Sigmoid colon (tissue), 7 donors: ENCODE results near the gene CCDC68. TPM values are rescaled to one million over a fixed set of nuclear protein-coding genes. Genes with fewer than 3 reads are reported as not detected.
"Not testable (repeated sequence)": the region's sequence is repeated elsewhere in the genome, so short reads cannot be mapped to it uniquely, and the experiment has no call there.

Experiments used
- DNase-seq: peaks from one replicate; pipeline ENCODE4 v3.0.0-alpha.2; 2019
- H3K27ac ChIP-seq, 4 donors: fragments of 200-600 bp; sonication (generic); one replicate each; pipeline ENCODE4 v1.5.1; 2016 to 2019; ENCODE audit warnings: mild to moderate bottlenecking in 1 of 4
- H3K27me3 ChIP-seq, 3 donors: fragments of 200-600 bp; sonication (generic); one replicate each; pipeline ENCODE4 v1.5.1; 2019; ENCODE audit warnings: mild to moderate bottlenecking in 1 of 3
- H3K36me3 ChIP-seq, 4 donors: fragments of 200-600 bp; sonication (generic); one replicate each; pipeline ENCODE4 v1.5.1; 2016 to 2019
- H3K4me1 ChIP-seq, 4 donors: fragments of 200-600 bp; sonication (generic); one replicate each; pipeline ENCODE4 v1.5.1; 2017 to 2019
- H3K4me3 ChIP-seq, 4 donors: fragments of 200-600 bp; sonication (generic); one replicate each; pipeline ENCODE4 v1.5.1; 2017 to 2019; ENCODE audit warnings: mild to moderate bottlenecking in 2 of 4, moderate library complexity in 1 of 4
- H3K9me3 ChIP-seq, 4 donors: fragments of 200-600 bp in 3 of 4; sonication (generic) in 3 of 4; one replicate each; pipeline versions ENCODE4 v1.5.1 to v1.6.1; 2013 to 2019
- CTCF ChIP-seq, 4 experiments: fragments of 450-650 bp in 3 of 4; fragments of 200-600 bp in 1 of 4; IDR thresholded peaks; one replicate each; pipeline ENCODE4 v1.5.1; 2016 to 2019; ENCODE audit warnings: antibody characterized with exemption in 4 of 4, mild to moderate bottlenecking in 3 of 4, moderate library complexity in 2 of 4
- EP300 ChIP-seq, 4 donors: sonication (generic); formaldehyde crosslinking; IDR thresholded peaks; one replicate each; pipeline ENCODE4 v1.6.1; 2017; ENCODE audit warnings: antibody characterized with exemption in 4 of 4
- POLR2A ChIP-seq, 2 donors: fragments of 450-650 bp; IDR thresholded peaks; one replicate each; pipeline ENCODE4 v1.6.1; 2016; ENCODE audit warnings: antibody characterized with exemption in 2 of 2, mild to moderate bottlenecking in 2 of 2, moderate library complexity in 2 of 2
- POLR2AphosphoS5 ChIP-seq, 4 donors: sonication (generic); formaldehyde crosslinking; IDR thresholded peaks; one replicate each; pipeline ENCODE4 v1.6.1; 2017; ENCODE audit warnings: antibody characterized with exemption in 4 of 4
- WGBS, 2 donors: extraction: QIAGEN DNeasy Blood & Tissue Kit; methylation state at CpG; one replicate each; pipeline ENCODE4 v1.1.7; 2013; 5-methylcytosine and 5-hydroxymethylcytosine counted together
- intact Hi-C: fragments of 100-400 bp; cut with DNase I; formaldehyde crosslinking; loops from one replicate; pipeline ENCODE4 v1.15.1; 2023
- polyA plus RNA-seq, 3 donors: library from polyadenylated mRNA; stranded (reverse); fragments of 200-250 nt; gene quantifications; one replicate each; pipeline ENCODE4 v1.2.3, GENCODE V29; 2013
- total RNA-seq, 4 donors: library from RNA; depleted of rRNA; stranded (reverse); fragments of >200 nt; gene quantifications; one replicate each; pipeline ENCODE4 v1.1.0, GENCODE V29; 2016
- donor health status: healthy with polysubstance abuse.
- donor health status: Bipolar disorder and iron deficiency.
- donor health status: healthy.

Gene CCDC68
- total and polyA plus RNA-seq, 7 donors, result 3.1 to 42.3 (median 5.5) TPM

DNA sequence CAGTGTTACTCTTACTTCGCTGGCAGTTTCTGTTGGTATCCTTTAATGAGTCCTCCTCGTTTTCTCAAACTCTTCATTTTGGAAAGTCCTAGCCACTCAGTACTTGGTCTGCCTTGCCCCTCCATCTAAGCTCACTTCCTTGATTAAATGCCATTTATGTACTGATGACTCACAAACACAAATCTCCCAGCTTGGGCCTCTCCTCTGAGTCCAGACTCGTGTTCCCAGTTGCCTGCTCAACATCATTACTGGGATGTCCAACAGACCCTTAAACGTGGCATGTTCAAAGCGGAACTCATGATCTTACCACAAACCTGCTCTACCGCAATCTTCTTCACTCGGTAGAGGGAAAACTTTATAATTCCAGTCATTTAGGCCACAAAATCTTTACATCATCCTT lies 13.8 kb upstream of the CCDC68 start:
- Histone ChIP-seq H3K4me3 (no peak overlapping the region), H3K27me3 (no peaks in the 10 kb centered on the region), H3K4me1 (no peaks in the 10 kb centered on the region), H3K27ac (no peak overlapping the region), H3K9me3 (no peaks in the 10 kb centered on the region), H3K36me3 (no peaks in the 10 kb centered on the region)
- intact Hi-C loops, result no loop called here
- TF ChIP-seq EP300 (IDR thresholded peaks at IDR 0.05) (no peak), POLR2A (IDR thresholded peaks at IDR 0.05) (no peak), CTCF (IDR thresholded peaks at IDR 0.05) (no peak), POLR2AphosphoS5 (IDR thresholded peaks at IDR 0.05) (no peak)
- DNase-seq, result no peak
- 87 to 90% methylated on average over 7 of the region's 7 CpGs for WGBS, 2 donors

GRCh38 chr18:54968807-54969206 lies 9.5 kb upstream of the CCDC68 start:
- Histone ChIP-seq H3K4me1 (no peaks in the 10 kb centered on the region), H3K36me3 (no peaks in the 10 kb centered on the region), H3K27me3 (no peaks in the 10 kb centered on the region), H3K27ac (no peak overlapping the region), H3K9me3 (no peaks in the 10 kb centered on the region), H3K4me3 (no peak overlapping the region)
- WGBS, 2 donors, result 88 to 94% methylated on average over 5 of the region's 5 CpGs
- DNase-seq, result no peak
- intact Hi-C loops, result no loop called here
- no peak for TF ChIP-seq CTCF (IDR thresholded peaks at IDR 0.05)
- TF ChIP-seq EP300 (IDR thresholded peaks at IDR 0.05), result no peak
- TF ChIP-seq POLR2A (IDR thresholded peaks at IDR 0.05), result no peak
- TF ChIP-seq POLR2AphosphoS5 (IDR thresholded peaks at IDR 0.05), result no peak

DNA sequence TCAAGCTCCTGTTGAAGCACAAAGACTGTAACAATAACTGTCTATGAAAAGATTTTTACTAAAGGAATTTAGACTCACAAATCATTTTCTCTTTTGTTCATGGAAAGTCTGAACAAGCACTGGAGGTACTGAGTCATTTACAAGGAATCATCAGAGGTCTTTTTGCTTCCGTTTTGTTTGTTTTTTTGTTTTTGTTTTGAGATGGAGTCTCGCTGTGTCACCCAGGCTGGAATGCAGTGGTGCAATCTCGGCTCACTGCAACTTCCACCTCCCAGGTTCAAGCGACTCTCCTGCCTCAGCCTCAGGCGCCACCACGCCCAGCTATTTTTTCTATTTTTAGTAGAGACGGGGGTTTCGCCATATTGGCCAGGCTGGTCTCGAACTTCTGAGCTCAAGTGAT lies 9.0 kb upstream of the CCDC68 start:
- H3K9me3 ChIP-seq, intact Hi-C loops, H3K4me3 ChIP-seq, H3K36me3 ChIP-seq, H3K4me1 ChIP-seq, H3K27ac ChIP-seq, H3K27me3 ChIP-seq, DNase-seq: not testable (repeated sequence)
- WGBS, 2 donors, result 93 to 97% methylated on average over 9 of the region's 9 CpGs

GRCh38 chr18:54967786-54968185 lies 8.5 kb upstream of the CCDC68 start:
- TF ChIP-seq POLR2A (IDR thresholded peaks at IDR 0.05) (no peak), EP300 (IDR thresholded peaks at IDR 0.05) (no peak), POLR2AphosphoS5 (IDR thresholded peaks at IDR 0.05) (no peak), CTCF (IDR thresholded peaks at IDR 0.05) (no peak)
- Histone ChIP-seq H3K9me3 (no peaks in the 10 kb centered on the region), H3K36me3 (no peaks in the 10 kb centered on the region), H3K27ac (no peak overlapping the region), H3K4me3 (no peak overlapping the region), H3K27me3 (no peaks in the 10 kb centered on the region), H3K4me1 (no peaks in the 10 kb centered on the region)
- 81 to 82% methylated on average over 4 of the region's 4 CpGs for WGBS, 2 donors
- intact Hi-C loops, result no loop called here
- DNase-seq, result no peak

- no peak for DNase-seq
- no peaks in the 10 kb centered on the region for H3K9me3 ChIP-seq
- no peak overlapping the region for H3K27ac ChIP-seq
- no peaks in the 10 kb centered on the region for H3K4me1 ChIP-seq
- no peak overlapping the region for H3K4me3 ChIP-seq
- TF ChIP-seq POLR2A (IDR thresholded peaks at IDR 0.05) (no peak), EP300 (IDR thresholded peaks at IDR 0.05) (no peak), POLR2AphosphoS5 (IDR thresholded peaks at IDR 0.05) (no peak), CTCF (IDR thresholded peaks at IDR 0.05) (no peak)
- H3K36me3 ChIP-seq, result no peaks in the 10 kb centered on the region
- intact Hi-C loops, result no loop called here
- peaks cover 0 to 7% (median 2%) of the 10 kb centered on the region in 3 donors for H3K27me3 ChIP-seq
Measured at GRCh38 chr18:54964741-54965140, 5.5 kb upstream of the CCDC68 start.
